ENCODE results near the gene COMMD9.
"Not testable (repeated sequence)": the region's sequence is repeated elsewhere in the genome, so short reads cannot be mapped to it uniquely, and the experiment has no call there.

Gene COMMD9

DNA sequence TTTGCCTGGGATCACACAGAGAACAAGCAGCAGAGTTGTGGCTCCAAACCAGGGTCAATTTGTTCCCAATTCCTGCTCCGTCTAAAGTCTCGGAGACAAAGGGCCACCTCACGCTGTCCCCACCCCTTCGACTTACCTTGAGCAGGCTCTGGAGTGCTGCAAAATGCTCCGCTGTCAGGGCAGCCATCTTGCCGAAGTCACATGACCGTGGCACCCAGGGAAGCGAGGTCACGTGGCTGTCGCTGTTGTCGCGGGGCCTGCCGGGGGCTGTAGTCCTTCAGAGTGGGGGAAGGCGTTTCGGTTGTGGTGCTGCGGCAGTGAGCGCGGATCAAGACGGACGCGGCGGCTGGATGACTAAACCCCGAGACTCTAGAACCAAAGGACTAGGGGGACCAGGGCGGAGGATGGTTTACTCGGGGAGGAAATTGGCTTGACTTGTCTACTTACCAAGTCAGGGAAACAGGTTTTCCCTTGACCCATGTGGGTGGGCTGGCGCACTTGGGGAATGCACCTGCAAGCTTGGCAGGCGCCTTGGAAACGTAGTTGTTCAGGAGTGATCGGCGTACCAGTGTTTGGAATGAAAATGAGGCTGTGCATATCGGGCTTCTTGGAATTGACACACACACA lies at the start of gene COMMD9:
Gene COMMD9, minus strand, starts transcription at position 199 of the 627 bp plus-strand sequence. Its CDS starts 12 bp downstream, at position 187.
- in situ Hi-C loops (cut with HindIII; ENCODE audit: low pct_ligation_motif_present, low pct_unique_long_range_greater_than_20kb, low sequenced_read_pairs), result no loop called here

DNA sequence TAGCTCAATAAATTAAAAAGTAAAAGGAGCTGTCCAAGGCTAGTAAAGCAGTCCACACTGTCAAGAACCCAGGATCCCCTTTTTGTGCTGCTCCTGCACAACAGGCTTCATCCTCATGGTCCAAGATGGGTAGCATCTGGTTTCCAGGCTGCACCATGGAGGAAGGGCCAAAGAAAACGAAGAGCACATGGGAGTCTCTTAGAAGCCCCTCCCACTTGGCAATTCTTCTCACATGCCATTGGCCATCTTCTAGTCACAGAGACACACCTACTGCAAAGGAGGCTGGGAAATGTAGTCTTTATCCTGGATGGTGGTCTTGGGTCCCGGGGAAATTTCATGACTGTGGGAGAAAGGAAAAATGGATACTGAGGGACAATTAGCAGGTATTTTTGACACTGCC lies 44.7 kb upstream of the COMMD9 start:
- in situ Hi-C loops (cut with HindIII; ENCODE audit: low pct_ligation_motif_present, low pct_unique_long_range_greater_than_20kb, low sequenced_read_pairs), result no loop called here

More for the DNA sequence above, at the start of gene COMMD9:
- DNase-seq, result peak; percentile 92

DNA sequence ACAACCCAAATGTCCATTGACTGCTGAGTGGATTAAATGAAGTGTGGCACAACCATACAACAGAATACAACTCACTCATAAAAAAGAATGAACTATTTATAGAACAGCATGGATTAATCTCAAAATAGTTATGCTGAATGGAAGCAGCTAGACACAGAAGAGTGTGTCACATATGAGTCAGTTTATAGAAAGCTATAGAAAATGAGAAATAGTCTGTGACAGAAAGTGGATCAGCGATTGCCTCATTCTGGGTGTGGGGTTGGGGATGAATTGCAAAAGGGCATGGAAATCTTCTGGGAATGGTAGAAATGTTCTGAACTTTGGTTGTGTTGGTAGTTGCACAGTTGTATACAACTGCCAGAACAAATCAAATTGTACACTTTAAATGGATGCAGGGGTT lies 44.2 kb upstream of the COMMD9 start:
- no peak for DNase-seq
- in situ Hi-C loops (cut with HindIII; ENCODE audit: low pct_ligation_motif_present, low pct_unique_long_range_greater_than_20kb, low sequenced_read_pairs), result no loop called here

More for the DNA sequence above, 44.7 kb upstream of the COMMD9 start:
- DNase-seq, result peak; percentile 12

DNA sequence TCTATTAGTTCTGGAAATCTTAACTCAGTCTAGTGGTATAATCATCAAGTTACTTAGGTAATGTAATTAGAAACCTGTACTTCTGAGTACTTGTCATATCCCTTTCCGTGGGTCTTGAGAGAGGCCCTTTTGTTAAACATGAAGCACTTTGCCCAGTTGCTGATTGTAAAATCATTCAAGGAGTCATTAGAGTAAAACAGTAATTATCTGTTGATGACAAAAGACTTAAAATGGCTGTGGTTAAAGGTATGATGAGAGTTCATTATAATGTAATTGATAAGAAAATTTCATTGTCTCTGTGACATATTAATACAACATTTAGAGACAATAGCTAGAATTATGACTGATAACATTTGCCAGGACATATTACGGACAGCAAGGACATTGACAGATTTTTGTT lies 41.2 kb upstream of the COMMD9 start:
- in situ Hi-C loops (cut with HindIII; ENCODE audit: low pct_ligation_motif_present, low pct_unique_long_range_greater_than_20kb, low sequenced_read_pairs), result no loop called here

DNA sequence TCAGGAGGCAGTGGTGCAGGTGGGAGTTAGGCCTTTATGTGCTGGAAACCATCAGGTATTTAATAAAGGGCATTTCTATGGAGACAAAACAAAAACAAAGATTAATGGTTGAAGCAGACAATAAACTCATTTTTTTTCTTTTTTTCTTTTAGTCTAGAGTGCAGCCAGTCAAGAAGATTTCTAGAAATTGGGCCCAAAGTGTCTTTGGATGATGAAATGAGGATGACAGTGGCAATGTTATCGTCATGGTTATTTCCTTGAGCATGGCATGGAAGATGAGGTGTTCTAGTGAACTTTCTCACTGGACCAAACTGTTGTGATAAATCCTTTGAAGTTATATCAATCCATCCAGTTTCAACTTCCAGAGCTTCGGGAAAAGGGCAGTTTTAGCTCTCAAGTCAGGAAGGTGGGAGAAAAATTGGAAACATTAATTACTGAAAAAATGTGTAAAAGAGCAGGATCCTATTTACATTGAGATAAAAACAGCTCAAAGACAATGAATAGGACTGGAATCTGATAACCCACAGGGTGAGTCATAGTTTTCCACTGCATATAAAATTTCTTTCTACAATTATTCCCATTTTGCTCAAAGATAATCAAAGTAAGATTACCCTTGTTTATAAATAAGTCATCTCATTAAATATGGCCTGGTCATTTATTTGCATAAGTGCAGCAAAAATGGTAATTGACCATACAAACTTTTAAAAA lies 39.9 kb upstream of the COMMD9 start:
- in situ Hi-C loops (cut with HindIII; ENCODE audit: low pct_ligation_motif_present, low pct_unique_long_range_greater_than_20kb, low sequenced_read_pairs), result no loop called here
- DNase-seq, result no peak

More for the DNA sequence above, 41.2 kb upstream of the COMMD9 start:
- no peak for DNase-seq

DNA sequence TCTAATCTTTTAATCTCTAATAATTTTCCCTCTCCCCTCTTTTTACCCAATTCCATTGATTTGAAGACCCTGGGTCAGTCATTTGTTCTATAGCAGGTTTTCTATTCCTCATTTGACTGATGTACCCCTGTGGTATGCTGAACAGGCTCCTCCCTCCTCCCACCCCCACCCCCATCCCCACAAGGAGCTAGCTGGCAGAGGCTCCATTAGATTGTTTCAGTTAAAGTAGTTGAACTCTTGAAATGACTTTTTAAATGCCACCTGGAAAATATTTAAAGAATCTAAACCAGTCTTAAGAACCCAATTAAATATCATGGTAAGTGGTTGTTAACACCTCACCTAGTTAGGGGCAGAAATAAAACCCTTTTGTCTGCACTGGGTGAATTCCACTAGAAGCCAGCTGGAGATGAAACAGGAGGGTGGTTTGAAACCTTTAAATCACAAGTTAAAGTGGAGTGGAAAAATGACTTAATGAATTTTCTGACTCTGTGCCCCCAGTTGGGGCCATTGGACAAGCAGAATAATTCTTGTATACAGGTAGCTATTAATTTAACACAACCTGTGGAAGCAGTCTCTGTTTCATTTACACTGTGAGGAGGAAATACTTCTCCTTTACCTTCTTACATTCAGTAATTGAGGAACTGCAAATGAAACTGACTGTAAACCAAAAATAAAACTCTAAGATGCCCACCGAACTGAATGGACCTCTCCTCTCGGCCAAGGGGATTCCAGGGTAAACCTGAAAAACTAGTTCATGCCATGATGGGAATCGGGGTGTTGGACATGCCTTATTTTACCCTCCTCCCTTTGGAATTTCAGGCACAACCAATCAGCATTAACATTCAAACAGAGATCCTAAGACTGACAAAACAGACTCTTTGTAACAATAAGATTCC lies 37.5 kb upstream of the COMMD9 start:
- in situ Hi-C loops (cut with HindIII; ENCODE audit: low pct_ligation_motif_present, low pct_unique_long_range_greater_than_20kb, low sequenced_read_pairs), result no loop called here

DNA sequence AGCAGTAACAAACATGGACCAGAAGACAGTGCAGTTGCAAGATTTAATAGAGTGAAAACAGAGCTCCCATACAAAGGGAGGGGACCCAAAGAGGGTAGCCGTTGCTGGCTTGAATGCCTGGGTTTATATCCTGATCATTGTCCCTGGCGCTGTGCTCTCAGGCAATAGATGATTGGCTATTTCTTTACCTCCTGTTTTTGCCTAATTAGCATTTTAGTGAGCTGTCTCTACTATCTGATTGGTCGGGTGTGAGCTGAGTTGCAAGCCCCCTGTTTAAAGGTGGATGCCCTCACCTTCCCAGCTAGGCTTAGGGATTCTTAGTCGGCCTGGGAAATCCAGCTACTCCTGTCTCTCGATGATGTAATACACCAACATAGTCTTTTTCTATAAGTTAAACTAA lies 36.2 kb upstream of the COMMD9 start:
- in situ Hi-C loops (cut with HindIII; ENCODE audit: low pct_ligation_motif_present, low pct_unique_long_range_greater_than_20kb, low sequenced_read_pairs); DNase-seq: not testable (repeated sequence)

More for the DNA sequence above, 37.5 kb upstream of the COMMD9 start:
- DNase-seq, result no peak

DNA sequence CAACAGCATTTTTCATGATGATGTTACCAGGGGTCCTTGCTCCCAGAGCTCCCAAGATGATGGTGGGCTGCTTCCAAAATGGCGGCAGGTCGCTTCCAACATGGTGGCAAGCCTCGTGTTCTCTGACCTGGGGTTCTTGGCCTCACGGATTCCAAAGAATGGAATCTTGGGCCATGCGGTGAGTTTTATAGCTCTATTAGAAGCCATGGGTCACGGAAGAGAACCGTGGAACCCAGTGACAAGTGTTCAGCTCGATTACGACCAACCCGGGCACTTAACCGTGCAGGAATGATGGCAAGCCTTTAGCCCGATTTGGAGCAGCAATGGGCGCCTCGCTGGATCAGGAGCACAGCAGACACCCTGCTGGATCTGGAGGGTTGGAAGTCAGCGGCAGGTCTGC lies 35.7 kb upstream of the COMMD9 start:
- DNase-seq; in situ Hi-C loops (cut with HindIII; ENCODE audit: low pct_ligation_motif_present, low pct_unique_long_range_greater_than_20kb, low sequenced_read_pairs): not testable (repeated sequence)

DNA sequence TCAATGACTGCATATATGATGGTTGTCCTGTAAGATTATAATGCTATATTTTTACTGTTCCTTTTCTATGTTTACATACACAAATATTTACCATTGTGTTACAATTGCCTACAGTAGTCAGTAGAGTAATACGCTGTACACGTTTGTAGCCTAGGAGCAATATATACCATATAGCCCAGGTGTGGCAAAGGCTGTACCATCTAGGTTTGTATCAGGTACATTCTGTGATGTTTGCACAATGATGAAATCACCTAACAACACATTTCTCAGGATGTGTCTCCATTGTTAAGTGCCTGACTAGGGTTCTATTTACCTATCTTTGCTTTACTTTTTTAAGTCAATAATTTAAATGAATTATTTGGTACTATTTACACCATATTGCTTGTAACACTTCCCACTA lies 28.8 kb upstream of the COMMD9 start:
- no peak for DNase-seq
- in situ Hi-C loops (cut with HindIII; ENCODE audit: low pct_ligation_motif_present, low pct_unique_long_range_greater_than_20kb, low sequenced_read_pairs), result no loop called here

DNA sequence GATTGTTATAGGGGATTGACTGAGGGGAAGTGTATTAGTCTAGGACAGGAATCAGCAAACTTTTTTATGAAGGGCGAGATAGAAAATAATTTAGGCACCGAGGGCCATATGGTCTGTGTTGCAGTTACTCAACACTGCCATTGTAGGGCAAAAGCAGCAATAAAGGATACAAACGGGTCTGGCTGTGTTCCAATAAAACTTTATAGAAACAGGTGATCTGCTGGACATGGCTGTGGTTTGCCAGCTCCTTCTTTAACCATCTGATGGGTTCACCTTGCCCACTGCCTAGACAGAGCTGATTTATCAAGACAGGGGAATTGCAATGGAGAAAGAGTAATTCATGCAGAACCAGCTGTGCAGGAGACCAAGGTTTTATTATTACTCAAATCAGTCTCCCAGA lies 26.8 kb upstream of the COMMD9 start:
- in situ Hi-C loops (cut with HindIII; ENCODE audit: low pct_ligation_motif_present, low pct_unique_long_range_greater_than_20kb, low sequenced_read_pairs), result no loop called here

DNA sequence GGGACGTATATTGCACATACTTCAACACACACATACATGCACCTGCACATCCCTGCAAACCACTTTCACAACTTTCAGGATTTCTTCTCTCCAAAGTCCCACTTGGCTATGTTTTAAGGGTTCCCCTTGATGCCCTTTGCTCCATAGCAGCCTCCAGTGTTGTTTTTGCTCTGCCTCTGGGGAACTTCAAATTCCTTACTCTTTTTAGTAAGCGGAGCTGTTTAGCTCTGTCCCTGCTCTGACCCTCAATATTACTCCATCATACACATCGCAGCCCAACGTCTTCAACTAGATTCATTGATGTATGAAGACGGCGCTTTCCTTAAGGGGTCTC lies 25.2 kb upstream of the COMMD9 start:
- in situ Hi-C loops (cut with HindIII; ENCODE audit: low pct_ligation_motif_present, low pct_unique_long_range_greater_than_20kb, low sequenced_read_pairs), result no loop called here
- no peak for DNase-seq

More for the DNA sequence above, 26.8 kb upstream of the COMMD9 start:
- DNase-seq, result no peak

DNA sequence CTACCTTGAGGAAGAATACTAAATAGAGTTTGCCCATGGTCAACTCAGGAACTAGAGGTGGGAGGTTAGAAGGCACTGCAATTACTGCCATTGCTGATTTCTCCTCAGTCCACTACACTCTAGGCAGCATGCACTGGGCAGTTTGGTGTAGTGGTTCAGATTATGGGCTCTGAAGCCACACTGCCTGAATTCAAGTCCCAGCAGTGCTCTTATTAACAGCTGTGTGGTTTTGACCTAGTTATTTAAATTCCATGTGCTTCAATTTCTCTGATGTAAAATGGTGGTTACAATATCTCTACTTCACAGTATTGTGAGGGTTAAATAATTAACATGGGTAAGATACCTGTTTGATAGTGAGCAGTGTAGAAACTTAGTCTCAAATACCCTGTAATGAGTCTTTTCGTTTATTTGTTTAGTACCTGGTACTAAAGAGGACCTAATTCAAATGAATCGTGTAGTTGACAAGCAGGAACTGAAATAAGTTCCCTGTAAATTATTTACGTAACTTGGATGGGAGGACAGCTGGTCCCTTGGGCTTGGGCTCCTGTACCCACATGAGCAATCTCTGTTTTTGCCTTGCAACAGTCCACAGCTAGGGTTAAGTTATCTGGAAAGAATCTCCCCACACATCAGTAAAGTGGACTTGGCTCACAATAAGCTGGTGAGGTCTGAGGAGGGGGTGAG lies 24.7 kb upstream of the COMMD9 start:
- in situ Hi-C loops (cut with HindIII; ENCODE audit: low pct_ligation_motif_present, low pct_unique_long_range_greater_than_20kb, low sequenced_read_pairs), result no loop called here
- DNase-seq, result no peak

DNA sequence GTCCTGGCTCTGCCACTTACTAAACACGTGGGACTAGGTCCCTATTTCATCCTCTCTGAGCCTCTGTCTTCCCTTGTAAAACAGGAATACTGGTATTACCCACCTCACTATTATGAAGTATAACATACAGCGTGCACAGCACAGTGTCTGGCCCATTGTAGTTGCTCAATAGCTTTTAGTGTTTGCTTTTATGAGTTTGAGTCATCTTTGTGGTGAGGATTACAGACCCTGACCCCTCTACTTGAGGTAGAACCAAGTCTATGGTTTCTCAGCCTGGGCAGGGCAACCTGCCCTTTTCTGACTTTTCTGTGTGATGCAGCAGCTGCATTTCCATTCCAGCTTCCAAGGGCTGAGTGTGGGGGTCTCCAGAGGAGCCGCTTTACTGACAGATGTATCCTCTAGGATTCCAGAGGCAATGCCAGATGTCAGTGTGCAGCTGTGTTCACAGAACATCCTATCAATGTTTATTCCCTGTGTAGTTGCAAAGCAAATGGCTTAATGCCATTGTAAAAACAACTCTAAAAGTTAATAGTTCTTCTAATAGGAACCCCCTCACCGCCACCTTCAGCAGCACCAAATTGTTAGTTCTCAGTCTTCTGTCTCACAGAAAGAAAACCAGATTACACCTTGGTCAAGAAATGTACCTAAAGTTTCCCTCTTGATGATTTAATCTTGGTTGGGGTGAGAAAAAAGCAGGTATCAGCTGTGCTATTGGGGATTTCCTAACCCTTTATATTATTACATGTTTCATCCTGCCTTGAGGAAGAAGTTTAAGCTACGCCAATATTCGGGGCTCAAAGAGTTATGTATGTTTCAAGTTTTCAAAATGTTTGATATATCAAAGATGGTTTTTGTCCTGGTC lies 23.6 kb upstream of the COMMD9 start:
- peak; percentile 62 for DNase-seq
- in situ Hi-C loops (cut with HindIII; ENCODE audit: low pct_ligation_motif_present, low pct_unique_long_range_greater_than_20kb, low sequenced_read_pairs), result no loop called here

DNA sequence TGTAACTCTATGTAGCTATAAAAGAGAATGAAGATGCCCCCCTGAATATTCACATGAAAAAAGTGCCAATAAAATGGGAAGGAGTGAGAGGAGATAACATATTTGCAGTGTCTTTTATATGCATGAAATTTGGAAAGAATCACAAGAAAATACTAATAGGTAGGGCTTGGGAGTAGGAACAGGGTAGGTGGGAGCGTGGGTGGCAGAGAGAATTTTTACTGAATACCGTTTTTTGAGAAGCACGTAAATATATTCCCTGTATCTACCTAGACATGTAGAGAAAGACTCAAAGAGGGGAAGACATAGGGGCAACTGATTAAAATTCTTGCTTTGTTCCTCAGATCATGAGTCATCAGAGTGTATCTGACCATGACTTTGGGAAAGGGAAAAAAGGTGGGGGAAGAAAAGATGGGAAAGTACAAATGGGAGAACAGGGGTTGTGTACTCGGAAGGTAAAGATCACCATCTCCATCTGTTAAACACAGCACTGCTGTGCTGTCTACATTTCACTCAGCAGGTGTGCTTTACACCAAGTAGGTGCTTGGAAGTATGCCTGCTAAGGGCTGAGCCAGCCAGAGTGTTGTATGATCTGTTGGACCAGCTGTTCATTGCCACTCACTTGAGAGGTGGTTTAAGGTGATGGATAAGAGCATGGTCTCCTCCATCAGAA lies 22.8 kb upstream of the COMMD9 start:
- peak; percentile 40 for DNase-seq
- in situ Hi-C loops (cut with HindIII; ENCODE audit: low pct_ligation_motif_present, low pct_unique_long_range_greater_than_20kb, low sequenced_read_pairs), result no loop called here

DNA sequence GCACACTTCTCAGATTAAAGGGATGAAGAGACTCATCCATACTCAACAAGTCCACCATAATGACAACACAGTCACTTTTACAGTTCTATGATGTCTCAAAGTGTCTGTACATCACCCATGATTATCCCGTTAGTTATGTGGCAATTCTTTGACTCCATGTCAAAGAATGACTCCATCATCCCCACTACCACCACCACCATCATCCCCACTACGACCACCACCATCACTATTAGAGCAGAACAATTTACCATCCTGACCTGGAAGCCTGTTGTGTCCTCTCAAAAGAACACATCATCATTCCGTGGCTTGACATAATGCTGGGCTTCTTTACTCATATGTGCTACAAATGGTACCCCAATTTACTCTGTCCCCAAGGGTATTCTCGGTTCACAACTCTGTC lies 20.6 kb upstream of the COMMD9 start:
- no peak for DNase-seq
- in situ Hi-C loops (cut with HindIII; ENCODE audit: low pct_ligation_motif_present, low pct_unique_long_range_greater_than_20kb, low sequenced_read_pairs), result no loop called here

DNA sequence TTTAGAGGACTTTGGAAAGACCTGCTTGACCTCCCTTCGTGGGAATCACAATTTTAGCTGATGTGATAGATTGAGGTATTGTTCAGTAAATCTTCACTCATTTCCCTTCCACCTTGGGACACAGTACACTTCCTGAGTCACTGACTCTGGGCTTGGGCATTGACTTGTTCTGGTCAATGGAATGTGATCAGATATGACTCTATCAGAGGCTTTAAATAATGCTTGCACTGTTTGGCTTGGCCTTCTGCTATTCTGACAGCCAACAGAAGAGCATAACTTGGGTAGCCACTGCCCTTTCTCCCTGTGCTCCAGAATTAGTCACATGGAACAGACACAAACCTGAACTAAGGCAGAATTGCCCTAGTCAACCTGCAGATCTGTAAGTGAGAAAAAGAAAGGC lies 19.4 kb upstream of the COMMD9 start:
- no peak for DNase-seq
- in situ Hi-C loops (cut with HindIII; ENCODE audit: low pct_ligation_motif_present, low pct_unique_long_range_greater_than_20kb, low sequenced_read_pairs), result no loop called here

DNA sequence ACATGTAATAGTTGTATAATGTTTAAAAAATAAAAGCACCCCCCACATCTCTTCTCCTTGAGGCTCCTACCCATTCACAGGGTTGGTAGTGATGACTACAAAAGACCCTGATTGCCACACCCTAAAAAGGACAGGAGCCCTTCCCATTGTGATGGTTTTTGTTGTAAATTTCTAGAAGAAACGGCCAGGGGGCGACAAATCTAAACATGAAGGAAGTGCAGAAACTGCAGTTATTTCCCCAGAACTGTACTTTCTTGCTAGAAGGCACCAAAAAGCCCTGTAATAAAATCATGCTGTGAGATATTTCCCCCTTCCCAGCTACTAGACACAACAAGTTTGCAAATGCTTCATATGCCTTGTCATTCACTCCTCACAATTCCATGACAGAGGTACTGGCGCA lies 17.7 kb upstream of the COMMD9 start:
- DNase-seq, result peak; percentile 63
- in situ Hi-C loops (cut with HindIII; ENCODE audit: low pct_ligation_motif_present, low pct_unique_long_range_greater_than_20kb, low sequenced_read_pairs), result no loop called here

Data from ACHN (cell line).